Fibroblast of mammary gland (primary cell): ENCODE measurements around the gene DCLK3.

ENCODE experiments used
- DNase-seq: peaks from one replicate; pipeline ENCODE4 v3.0.0-alpha.2; 2010; ENCODE audit warnings: low read depth
- H3K4me3 ChIP-seq: 2 replicates; pipeline ENCODE4 v1.5.1; 2011; ENCODE audit warnings: low read depth, mild to moderate bottlenecking, low read length, moderate library complexity; ENCODE audit not compliant: control insufficient read depth
- TF ChIP-seq, protein P1 (sequence below): conservative IDR thresholded peaks from 2 replicates; pipeline ENCODE4 v1.5.1; 2011; ENCODE audit warnings: low read depth, low read length, inconsistent platforms; ENCODE audit not compliant: control insufficient read depth, insufficient read depth

Gene DCLK3

DNA sequence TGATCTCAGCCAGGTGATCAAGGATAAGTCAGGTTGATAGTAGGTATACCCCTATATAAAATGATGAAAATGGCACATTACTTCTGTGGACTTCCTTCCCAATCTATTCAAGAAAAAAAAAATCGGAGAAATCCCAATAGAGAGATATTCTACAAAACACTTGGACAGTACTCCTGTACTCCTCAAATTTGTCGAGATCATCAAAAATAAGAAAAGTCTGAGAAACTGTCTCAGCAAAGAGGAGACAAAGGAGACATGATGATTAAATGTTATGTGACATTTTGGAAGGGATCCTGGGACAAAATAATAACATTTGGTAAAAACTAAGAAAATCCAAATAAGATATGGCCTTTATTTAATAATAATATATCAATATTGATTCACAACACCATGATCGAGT is 94.6 kb downstream of the DCLK3 start:
- no peak for DNase-seq
- TF ChIP-seq, protein P1, sequence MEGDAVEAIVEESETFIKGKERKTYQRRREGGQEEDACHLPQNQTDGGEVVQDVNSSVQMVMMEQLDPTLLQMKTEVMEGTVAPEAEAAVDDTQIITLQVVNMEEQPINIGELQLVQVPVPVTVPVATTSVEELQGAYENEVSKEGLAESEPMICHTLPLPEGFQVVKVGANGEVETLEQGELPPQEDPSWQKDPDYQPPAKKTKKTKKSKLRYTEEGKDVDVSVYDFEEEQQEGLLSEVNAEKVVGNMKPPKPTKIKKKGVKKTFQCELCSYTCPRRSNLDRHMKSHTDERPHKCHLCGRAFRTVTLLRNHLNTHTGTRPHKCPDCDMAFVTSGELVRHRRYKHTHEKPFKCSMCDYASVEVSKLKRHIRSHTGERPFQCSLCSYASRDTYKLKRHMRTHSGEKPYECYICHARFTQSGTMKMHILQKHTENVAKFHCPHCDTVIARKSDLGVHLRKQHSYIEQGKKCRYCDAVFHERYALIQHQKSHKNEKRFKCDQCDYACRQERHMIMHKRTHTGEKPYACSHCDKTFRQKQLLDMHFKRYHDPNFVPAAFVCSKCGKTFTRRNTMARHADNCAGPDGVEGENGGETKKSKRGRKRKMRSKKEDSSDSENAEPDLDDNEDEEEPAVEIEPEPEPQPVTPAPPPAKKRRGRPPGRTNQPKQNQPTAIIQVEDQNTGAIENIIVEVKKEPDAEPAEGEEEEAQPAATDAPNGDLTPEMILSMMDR: no peak
- no peak overlapping the region for H3K4me3 ChIP-seq

DNA sequence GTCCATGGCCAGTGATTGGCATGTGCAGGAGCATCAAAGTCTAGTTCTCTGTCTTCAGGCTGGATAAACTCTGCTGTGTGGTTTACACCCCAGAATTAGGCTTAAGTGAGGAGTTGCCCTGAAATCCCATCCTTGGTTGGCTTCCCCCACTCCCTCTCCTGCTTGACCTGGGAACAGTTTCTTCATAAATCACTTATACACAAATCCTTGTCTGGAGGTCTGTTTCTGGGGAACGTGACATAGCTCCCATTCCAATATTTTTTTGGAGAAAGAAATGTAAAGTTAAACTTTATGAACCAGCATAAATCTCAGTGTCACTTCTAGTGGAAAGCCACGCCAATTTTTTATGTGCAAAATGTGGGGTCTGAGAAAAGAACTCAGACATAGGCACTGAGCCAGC is 98.2 kb downstream of the DCLK3 start:
- no peak overlapping the region for H3K4me3 ChIP-seq
- TF ChIP-seq, protein P1: no peak
- DNase-seq: no peak

DNA sequence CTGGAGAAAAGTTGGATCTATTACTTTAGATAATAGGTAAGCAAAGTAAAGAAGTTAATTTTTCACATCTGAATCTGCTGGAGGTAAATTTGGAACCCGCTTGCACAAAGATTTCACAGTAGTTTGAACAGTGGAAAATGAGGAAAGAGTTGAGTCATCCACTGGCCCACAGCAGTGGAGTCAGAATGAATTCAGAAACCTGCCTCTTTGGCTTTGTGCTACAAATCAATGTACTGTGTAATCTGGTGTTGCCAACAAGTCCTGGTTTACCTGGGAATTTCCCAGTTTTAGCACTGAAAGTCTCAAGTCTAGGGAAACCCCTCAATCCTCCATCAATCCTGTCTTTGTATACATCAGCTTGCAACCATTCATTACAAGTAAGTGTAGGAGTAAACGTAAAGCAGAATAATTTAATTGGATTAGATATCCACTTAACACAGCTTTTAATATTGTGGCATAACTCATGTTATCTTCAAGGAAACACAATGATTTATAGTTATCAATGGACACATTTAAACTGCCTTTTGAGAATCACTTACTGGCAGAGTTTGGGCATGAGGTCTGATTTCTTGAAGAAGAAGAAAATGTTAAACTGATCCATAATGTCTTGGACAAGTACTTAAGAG is 100.6 kb downstream of the DCLK3 start:
- H3K4me3 ChIP-seq: no peak overlapping the region
- TF ChIP-seq, protein P1: no peak
- peak; percentile 51 for DNase-seq

DNA sequence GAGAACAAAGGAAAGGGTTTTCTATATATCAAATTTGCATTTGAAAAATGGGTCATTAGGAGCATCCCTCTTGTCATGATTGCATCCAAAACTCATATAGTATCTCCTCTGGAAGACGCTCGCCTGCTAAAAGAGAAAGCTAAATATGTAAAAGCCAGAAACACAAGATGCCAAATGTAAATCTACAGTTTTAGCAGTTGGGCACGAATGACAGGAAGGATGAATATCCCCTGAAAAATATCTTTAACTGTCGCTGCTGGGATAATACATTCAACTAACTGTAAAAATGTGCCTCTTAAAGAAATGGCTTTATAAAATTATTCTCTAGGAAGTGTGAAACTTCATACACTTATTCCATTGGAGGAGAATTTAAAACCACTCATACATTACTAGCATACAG is 101.7 kb downstream of the DCLK3 start:
- TF ChIP-seq, protein P1: no peak
- H3K4me3 ChIP-seq: no peak overlapping the region
- DNase-seq: no peak
